CD4-positive, CD25-positive, alpha-beta regulatory T cell (primary cell): ENCODE data around the gene NUP155. TPM values are rescaled to one million over a fixed set of nuclear protein-coding genes. Genes with fewer than 3 reads are reported as not detected.
A peak's percentile ranks its signal among the peaks of the same experiment; 100 is the strongest.
"Not testable (repeated sequence)": the region's sequence is repeated elsewhere in the genome, so short reads cannot be mapped to it uniquely, and the experiment has no call there.

ENCODE experiments used
- ATAC-seq, 2 donors: fragments of 150-1000 bp; cut with Tn5 transposase; one replicate each; pipeline ENCODE4 v1.10.0; 2021; ENCODE audit warnings: low read depth in 2 of 2, moderate number of reproducible peaks in 2 of 2, moderate library complexity in 1 of 2
- DNase-seq, 3 donors: peaks; one replicate each; pipeline versions ENCODE4 v3.0.0 to v3.0.0-alpha.2; 2012 to 2022; ENCODE audit warnings: mixed read lengths in 1 of 3
- H3K27ac ChIP-seq: one replicate; pipeline ENCODE4 v1.7.0; 2013; ENCODE audit warnings: mild to moderate bottlenecking, low read length; ENCODE audit not compliant: insufficient read depth, poor library complexity, severe bottlenecking
- H3K27me3 ChIP-seq: one replicate; pipeline ENCODE4 v1.7.0; 2013; ENCODE audit warnings: low read length; ENCODE audit not compliant: control insufficient read depth, insufficient read depth
- H3K36me3 ChIP-seq: one replicate; pipeline ENCODE4 v1.7.0; 2013; ENCODE audit warnings: mild to moderate bottlenecking, low read length, moderate library complexity; ENCODE audit not compliant: control insufficient read depth, insufficient read depth
- H3K4me1 ChIP-seq: 2 replicates; pipeline ENCODE4 v1.7.0; 2013; ENCODE audit warnings: mild to moderate bottlenecking, low read length; ENCODE audit not compliant: insufficient read depth, control insufficient read depth, poor library complexity, severe bottlenecking
- H3K4me3 ChIP-seq: one replicate; pipeline ENCODE4 v1.7.0; 2013; ENCODE audit warnings: low read depth, mild to moderate bottlenecking, low read length, moderate library complexity
- H3K9me3 ChIP-seq, 2 experiments: 1 replicate in 1 of 2; 2 replicates in 1 of 2; pipeline ENCODE4 v1.7.0; 2013; ENCODE audit warnings: low read length in 2 of 2, mild to moderate bottlenecking in 1 of 2, moderate library complexity in 1 of 2; ENCODE audit not compliant: control insufficient read depth in 2 of 2
- H3K27ac Mint-ChIP-seq, 3 donors: one replicate each; pipeline ENCODE4 v1.8.0; 2020 to 2022; ENCODE audit warnings: mild to moderate bottlenecking in 3 of 3, mixed read lengths in 3 of 3, moderate library complexity in 2 of 3
- H3K27me3 Mint-ChIP-seq: one replicate; pipeline ENCODE4 v1.8.0; 2022; ENCODE audit warnings: mild to moderate bottlenecking, mixed read lengths
- H3K36me3 Mint-ChIP-seq: one replicate; pipeline ENCODE4 v1.8.0; 2020; ENCODE audit warnings: mixed read lengths
- H3K4me1 Mint-ChIP-seq, 4 donors: one replicate each; pipeline ENCODE4 v1.8.0; 2020 to 2022; ENCODE audit warnings: mixed read lengths in 4 of 4, mild to moderate bottlenecking in 1 of 4
- H3K4me3 Mint-ChIP-seq, 4 donors: one replicate each; pipeline ENCODE4 v1.8.0; 2020 to 2022; ENCODE audit warnings: mild to moderate bottlenecking in 4 of 4, mixed read lengths in 4 of 4, moderate library complexity in 3 of 4
- H3K9me3 Mint-ChIP-seq, 7 donors: one replicate each; pipeline ENCODE4 v1.8.0; 2020 to 2022; ENCODE audit warnings: mixed read lengths in 7 of 7, mild to moderate bottlenecking in 3 of 7, moderate library complexity in 2 of 7
- polyA plus RNA-seq, 4 donors: library from polyadenylated mRNA; unstranded; fragments of 300-500 nt; fragmentation: Illumina TruSeq; gene quantifications; one replicate each; pipeline ENCODE4 v1.2.3, GENCODE V29; 2021
- total RNA-seq: library from RNA; stranded (reverse); gene quantifications from one replicate; pipeline ENCODE4 v1.2.3, GENCODE V29; 2022

NUP155 gene
- total and polyA plus RNA-seq, 5 donors from 2014 or later = 15.3 to 24.0 (median 17.0) TPM

GRCh38 chr5:37275511-37275910 lies 95.4 kb downstream of the NUP155 start:
- H3K4me3 ChIP-seq = no peak overlapping the region
- no peaks in the 10 kb centered on the region for H3K4me1 Mint-ChIP-seq
- H3K4me1 ChIP-seq = no peaks in the 10 kb centered on the region
- no peak for ATAC-seq
- H3K27me3 ChIP-seq = no peaks in the 10 kb centered on the region
- H3K27me3 Mint-ChIP-seq = peaks cover 5% of the 10 kb centered on the region
- DNase-seq = no peak
- H3K27ac Mint-ChIP-seq = no peak overlapping the region
- H3K27ac ChIP-seq = no peak overlapping the region
- no peak overlapping the region for H3K4me3 Mint-ChIP-seq
- no peaks in the 10 kb centered on the region for H3K36me3 Mint-ChIP-seq
- H3K9me3 Mint-ChIP-seq = peaks cover 0 to 17% (median 7%) of the 10 kb centered on the region in 7 donors
- no peaks in the 10 kb centered on the region for H3K36me3 ChIP-seq
- peaks cover 5 to 8% of the 10 kb centered on the region in 2 experiments for H3K9me3 ChIP-seq

GRCh38 chr5:37272511-37272910 lies 98.4 kb downstream of the NUP155 start:
- DNase-seq (no peak), ATAC-seq (no peak)
- Mint-ChIP-seq H3K9me3 (peaks cover 0 to 16% (median 2%) of the 10 kb centered on the region in 7 donors), H3K36me3 (no peaks in the 10 kb centered on the region), H3K27me3 (peaks cover 9% of the 10 kb centered on the region), H3K27ac (no peak overlapping the region), H3K4me3 (no peak overlapping the region), H3K4me1 (no peaks in the 10 kb centered on the region)
- Histone ChIP-seq H3K9me3 (peaks cover 0 to 5% of the 10 kb centered on the region in 2 experiments), H3K36me3 (no peaks in the 10 kb centered on the region), H3K27me3 (no peaks in the 10 kb centered on the region), H3K27ac (no peak overlapping the region), H3K4me3 (no peak overlapping the region), H3K4me1 (no peaks in the 10 kb centered on the region)

GRCh38 chr5:37268100-37268499 lies 102.8 kb downstream of the NUP155 start:
- not testable (repeated sequence) for H3K4me1 Mint-ChIP-seq, H3K27ac ChIP-seq, ATAC-seq, DNase-seq, H3K27me3 ChIP-seq, H3K27ac Mint-ChIP-seq, H3K4me3 Mint-ChIP-seq, H3K4me3 ChIP-seq, H3K36me3 Mint-ChIP-seq, H3K4me1 ChIP-seq, H3K36me3 ChIP-seq, H3K9me3 ChIP-seq
- peaks cover 10% of the 10 kb centered on the region for H3K27me3 Mint-ChIP-seq
- H3K9me3 Mint-ChIP-seq = peaks cover 0 to 16% (median 0%) of the 10 kb centered on the region in 7 donors

GRCh38 chr5:37255774-37256358 lies 115.0 kb downstream of the NUP155 start:
- Histone ChIP-seq H3K27me3 (no peaks in the 10 kb centered on the region), H3K27ac (no peak overlapping the region), H3K9me3 (no peaks in the 10 kb centered on the region), H3K4me3 (no peak overlapping the region), H3K36me3 (no peaks in the 10 kb centered on the region), H3K4me1 (no peaks in the 10 kb centered on the region)
- no peaks in the 10 kb centered on the region for H3K27me3 Mint-ChIP-seq
- H3K9me3 Mint-ChIP-seq = peaks cover 0 to 16% (median 0%) of the 10 kb centered on the region in 7 donors
- no peak overlapping the region for H3K27ac Mint-ChIP-seq
- no peak overlapping the region for H3K4me3 Mint-ChIP-seq
- no peaks in the 10 kb centered on the region for H3K36me3 Mint-ChIP-seq
- DNase-seq (no peak), ATAC-seq (no peak)
- H3K4me1 Mint-ChIP-seq = peaks cover 0 to 9% (median 0%) of the 10 kb centered on the region in 4 donors

- Mint-ChIP-seq H3K36me3 (no peaks in the 10 kb centered on the region), H3K4me3 (no peak overlapping the region), H3K4me1 (peaks cover 0 to 9% (median 6%) of the 10 kb centered on the region in 4 donors), H3K27ac (no peak overlapping the region), H3K9me3 (peaks cover 0 to 9% (median 0%) of the 10 kb centered on the region in 7 donors), H3K27me3 (no peaks in the 10 kb centered on the region)
- DNase-seq (no peak), ATAC-seq (no peak)
- no peaks in the 10 kb centered on the region for H3K36me3 ChIP-seq
- no peaks in the 10 kb centered on the region for H3K9me3 ChIP-seq
- H3K4me3 ChIP-seq = no peak overlapping the region
- H3K27ac ChIP-seq = no peak overlapping the region
- peaks cover 1% of the 10 kb centered on the region for H3K4me1 ChIP-seq
- peaks cover 3% of the 10 kb centered on the region for H3K27me3 ChIP-seq
Measured at GRCh38 chr5:37254581-37254980, 116.3 kb downstream of the NUP155 start.

GRCh38 chr5:37251665-37252064 lies 119.2 kb downstream of the NUP155 start:
- H3K4me3 Mint-ChIP-seq = peak overlapping the region in 1 of 4 donors; percentile 94
- H3K9me3 ChIP-seq = no peaks in the 10 kb centered on the region
- peaks cover 0 to 14% (median 11%) of the 10 kb centered on the region in 4 donors for H3K4me1 Mint-ChIP-seq
- H3K27me3 ChIP-seq = peaks cover 3% of the 10 kb centered on the region
- no peak for ATAC-seq
- no peak overlapping the region for H3K27ac ChIP-seq
- no peaks in the 10 kb centered on the region for H3K36me3 ChIP-seq
- H3K27ac Mint-ChIP-seq = no peak overlapping the region
- H3K27me3 Mint-ChIP-seq = no peaks in the 10 kb centered on the region
- H3K4me1 ChIP-seq = peaks cover 14% of the 10 kb centered on the region
- no peak overlapping the region for H3K4me3 ChIP-seq
- DNase-seq = no peak
- H3K9me3 Mint-ChIP-seq = peaks cover 0 to 3% (median 0%) of the 10 kb centered on the region in 7 donors
- no peaks in the 10 kb centered on the region for H3K36me3 Mint-ChIP-seq

- H3K36me3 Mint-ChIP-seq = no peaks in the 10 kb centered on the region
- no peak for DNase-seq
- peaks cover 3% of the 10 kb centered on the region for H3K27me3 ChIP-seq
- peak overlapping the region; percentile 48 for H3K4me3 ChIP-seq
- peak overlapping the region in 1 of 3 donors; percentile 86 for H3K27ac Mint-ChIP-seq
- no peaks in the 10 kb centered on the region for H3K27me3 Mint-ChIP-seq
- H3K36me3 ChIP-seq = no peaks in the 10 kb centered on the region
- H3K9me3 Mint-ChIP-seq = peaks cover 0 to 3% (median 0%) of the 10 kb centered on the region in 7 donors
- no peaks in the 10 kb centered on the region for H3K9me3 ChIP-seq
- H3K4me3 Mint-ChIP-seq = peak overlapping the region; percentile 79 to 94 (median 86)
- H3K27ac ChIP-seq = no peak overlapping the region
- peaks cover 14% of the 10 kb centered on the region for H3K4me1 ChIP-seq
- peaks cover 0 to 18% (median 11%) of the 10 kb centered on the region in 4 donors for H3K4me1 Mint-ChIP-seq
- ATAC-seq = no peak
Measured at GRCh38 chr5:37249815-37250164, 121.1 kb downstream of the NUP155 start.
